H1 (cell line): ENCODE results near the gene MITF. TPM values are rescaled to one million over a fixed set of nuclear protein-coding genes. Genes with fewer than 3 reads are reported as not detected.

Source experiments
- CTCF ChIA-PET: fragments of 300-600 bp; sonication (Branson Sonifier 250); formaldehyde crosslinking; loops from one replicate; lab custom pipeline; 2021; ENCODE audit not compliant: partially characterized antibody; lab: Charles Lee
- POLR2A ChIA-PET: fragments of 300-600 bp; sonication (Branson Sonifier 250); formaldehyde crosslinking; loops from one replicate; lab custom pipeline; 2021; ENCODE audit warnings: inconsistent platforms; ENCODE audit not compliant: partially characterized antibody; lab: Charles Lee
- DNase-seq, 2 experiments: peaks; one replicate each; pipeline versions ENCODE4 v3.0.0 to v3.0.0-alpha.2; 2010 to 2022; ENCODE audit warnings: low spot score in 2 of 2, low read depth in 1 of 2, mixed read lengths in 1 of 2
- FAIRE-seq: peaks from 2 replicates; lab custom pipeline; 2011; peaks lifted over from hg19 to GRCh38; lab: Jason Lieb, UNC
- H2AFZ ChIP-seq: 2 replicates; pipeline ENCODE4 v1.8.1; 2012; ENCODE audit warnings: low read length, inconsistent platforms
- H2AK5ac ChIP-seq: 2 replicates; pipeline ENCODE4 v1.6.1; 2013; ENCODE audit warnings: low read depth, low read length
- H2BK120ac ChIP-seq: replicated peaks from 2 replicates; pipeline ENCODE3; 2013; ENCODE audit warnings: low read depth, low read length, inconsistent platforms
- H2BK12ac ChIP-seq: 2 replicates; pipeline ENCODE4 v1.6.1; 2013; ENCODE audit warnings: low read depth, low read length
- H2BK15ac ChIP-seq: 2 replicates; pipeline ENCODE4 v1.6.1; 2013; ENCODE audit warnings: low read length
- H2BK20ac ChIP-seq: 2 replicates; pipeline ENCODE4 v1.6.1; 2013; ENCODE audit warnings: low read length
- H2BK5ac ChIP-seq: 2 replicates; pipeline ENCODE4 v1.6.1; 2013; ENCODE audit warnings: low read depth, low read length
- H3K14ac ChIP-seq: 2 replicates; pipeline ENCODE4 v1.6.1; 2013; ENCODE audit warnings: inconsistent platforms; ENCODE audit not compliant: insufficient read length
- H3K18ac ChIP-seq: 2 replicates; pipeline ENCODE4 v1.6.1; 2013; ENCODE audit warnings: low read length; ENCODE audit errors: extremely low read depth
- H3K23ac ChIP-seq: 2 replicates; pipeline ENCODE4 v1.6.1; 2013; ENCODE audit warnings: inconsistent platforms; ENCODE audit not compliant: insufficient read length
- H3K23me2 ChIP-seq: 2 replicates; pipeline ENCODE4 v1.6.1; 2013; ENCODE audit warnings: low read depth, low read length
- H3K27ac ChIP-seq: 2 replicates; pipeline ENCODE4 v1.6.1; 2011; ENCODE audit warnings: low read depth, low read length, inconsistent platforms
- H3K27me3 ChIP-seq, 4 experiments: replicated peaks in 1 of 4; 1 replicate in 1 of 4; 2 replicates in 3 of 4; pipeline versions ENCODE4 v1.6.1 to v1.8.1; 2011 to 2013; ENCODE audit warnings: low read length in 3 of 4, mild to moderate bottlenecking in 3 of 4, inconsistent platforms in 2 of 4, mixed read lengths in 2 of 4, moderate library complexity in 1 of 4; ENCODE audit not compliant: control insufficient read depth in 3 of 4, insufficient read depth in 3 of 4; ENCODE audit errors: extremely low read depth in 1 of 4
- H3K36me3 ChIP-seq, 4 experiments: 2 replicates each; pipeline versions ENCODE4 v1.6.1 to v1.8.1; 2011 to 2013; ENCODE audit warnings: mild to moderate bottlenecking in 4 of 4, low read length in 3 of 4, moderate library complexity in 2 of 4, control low read depth in 1 of 4, inconsistent platforms in 1 of 4; ENCODE audit not compliant: insufficient read depth in 4 of 4, control insufficient read depth in 2 of 4
- H3K4ac ChIP-seq: replicated peaks from 2 replicates; pipeline ENCODE3; 2013; ENCODE audit warnings: low read length, low read depth, mixed read lengths, inconsistent platforms; ENCODE audit not compliant: insufficient read length
- H3K4me1 ChIP-seq, 4 experiments: replicated peaks in 1 of 4; 1 replicate in 1 of 4; 2 replicates in 3 of 4; pipeline versions ENCODE4 v1.6.1 to v1.8.1; 2011 to 2013; ENCODE audit warnings: low read length in 3 of 4, inconsistent platforms in 2 of 4, mixed read lengths in 1 of 4; ENCODE audit not compliant: insufficient read depth in 4 of 4, control insufficient read depth in 3 of 4
- H3K4me2 ChIP-seq, 2 experiments: 2 replicates each; pipeline versions ENCODE4 v1.6.1 to v1.8.1; 2011 to 2013; ENCODE audit warnings: low read depth in 2 of 2, low read length in 2 of 2, control low read depth in 1 of 2, inconsistent platforms in 1 of 2, mild to moderate bottlenecking in 1 of 2; ENCODE audit not compliant: insufficient read depth in 1 of 2
- H3K4me3 ChIP-seq, 4 experiments: fragments of 200-600, 300-600 bp in 1 of 4; sonication (generic), shearing (Covaris generic), sonication (Bioruptor Twin) in 1 of 4; 2 replicates each; pipeline versions ENCODE4 v1.5.1 to v1.8.1; 2011 to 2016; ENCODE audit warnings: low read length in 4 of 4, low read depth in 3 of 4, control low read depth in 2 of 4, inconsistent platforms in 2 of 4, mild to moderate bottlenecking in 2 of 4, mixed read lengths in 1 of 4, moderate library complexity in 1 of 4; ENCODE audit not compliant: insufficient read depth in 2 of 4; ENCODE audit errors: extremely low read depth in 1 of 4
- H3K56ac ChIP-seq: replicated peaks from 2 replicates; pipeline ENCODE3; 2013; ENCODE audit warnings: low read depth, mild to moderate bottlenecking, mixed read lengths, low read length, inconsistent platforms; ENCODE audit not compliant: insufficient read length
- H3K79me1 ChIP-seq: 2 replicates; pipeline ENCODE4 v1.6.1; 2013; ENCODE audit warnings: low read depth, low read length, control low read depth
- H3K79me2 ChIP-seq, 2 experiments: 2 replicates each; pipeline versions ENCODE4 v1.6.1 to v1.8.1; 2012 to 2013; ENCODE audit warnings: low read length in 2 of 2, mild to moderate bottlenecking in 2 of 2, inconsistent platforms in 1 of 2; ENCODE audit not compliant: insufficient read depth in 2 of 2, control insufficient read depth in 1 of 2
- H3K9ac ChIP-seq, 4 experiments: replicated peaks in 1 of 4; 1 replicate in 1 of 4; 2 replicates in 3 of 4; pipeline versions ENCODE4 v1.6.1 to v1.8.1; 2011 to 2013; ENCODE audit warnings: low read depth in 3 of 4, low read length in 3 of 4, control low read depth in 2 of 4, mild to moderate bottlenecking in 2 of 4, moderate library complexity in 2 of 4, inconsistent platforms in 1 of 4; ENCODE audit errors: extremely low read depth in 1 of 4
- H3K9me3 ChIP-seq, 2 experiments: 2 replicates each; pipeline versions ENCODE4 v1.6.1 to v1.8.1; 2012 to 2013; ENCODE audit warnings: mild to moderate bottlenecking in 2 of 2, moderate library complexity in 2 of 2, control low read depth in 1 of 2, inconsistent platforms in 1 of 2, low read depth in 1 of 2, low read length in 1 of 2, mixed read lengths in 1 of 2; ENCODE audit not compliant: insufficient read depth in 2 of 2
- H4K20me1 ChIP-seq, 2 experiments: replicated peaks in 1 of 2; 2 replicates each; pipeline versions ENCODE3 to v1.8.1; 2011 to 2013; ENCODE audit warnings: inconsistent platforms in 2 of 2, low read length in 2 of 2, mild to moderate bottlenecking in 1 of 2; ENCODE audit not compliant: insufficient read depth in 2 of 2, control insufficient read depth in 1 of 2
- H4K5ac ChIP-seq: 2 replicates; pipeline ENCODE4 v1.6.1; 2013; ENCODE audit warnings: low read length, low read depth, mixed read lengths, inconsistent platforms; ENCODE audit not compliant: insufficient read length
- H4K8ac ChIP-seq: 2 replicates; pipeline ENCODE4 v1.8.0; 2013; ENCODE audit warnings: mild to moderate bottlenecking, moderate library complexity, low read length, inconsistent platforms; ENCODE audit not compliant: insufficient read depth; ENCODE audit errors: extremely low read depth
- H4K91ac ChIP-seq: replicated peaks from 2 replicates; pipeline ENCODE3; 2013; ENCODE audit warnings: low read length, mixed read lengths, inconsistent platforms; ENCODE audit not compliant: insufficient read length
- ASH2L ChIP-seq: fragments of 200-600, 300-600 bp; sonication (generic); IDR thresholded peaks from one replicate; pipeline ENCODE4 v1.7.1; 2017; ENCODE audit warnings: low read length
- BACH1 ChIP-seq: IDR thresholded peaks from 2 replicates; pipeline ENCODE4 v1.6.1; 2012; ENCODE audit warnings: low read length, improper control_type of control experiment
- CHD1 ChIP-seq: IDR thresholded peaks from 2 replicates; pipeline ENCODE4 v1.6.1; 2012; ENCODE audit warnings: low read depth, low read length, improper control_type of control experiment
- CHD2 ChIP-seq: IDR thresholded peaks from 2 replicates; pipeline ENCODE4 v1.6.1; 2012; ENCODE audit warnings: low read length, improper control_type of control experiment
- EZH2 ChIP-seq: fragments of 200-600 bp; sonication (generic); IDR thresholded peaks from 2 replicates; pipeline ENCODE4 v1.7.1; 2012; ENCODE audit warnings: low read depth, mild to moderate bottlenecking, moderate library complexity, low read length, inconsistent platforms; ENCODE audit not compliant: severe bottlenecking
- KDM4A ChIP-seq: IDR thresholded peaks from one replicate; pipeline ENCODE4 v1.7.1; 2012; ENCODE audit warnings: low read depth, mild to moderate bottlenecking, moderate library complexity, low read length, inconsistent platforms; ENCODE audit not compliant: severe bottlenecking
- MAFK ChIP-seq: IDR thresholded peaks from 2 replicates; pipeline ENCODE4 v1.6.1; 2012; ENCODE audit warnings: low read depth, mild to moderate bottlenecking, improper control_type of control experiment, low read length
- POLR2A ChIP-seq, 2 experiments: IDR thresholded peaks; 1 replicate in 1 of 2; 2 replicates in 1 of 2; pipeline ENCODE4 v1.6.1; 2011; ENCODE audit warnings: low read depth in 2 of 2, low read length in 2 of 2, mild to moderate bottlenecking in 2 of 2; ENCODE audit errors: control extremely low read depth in 1 of 2
- RBBP5 ChIP-seq: IDR thresholded peaks from 2 replicates; pipeline ENCODE4 v1.7.1; 2012; ENCODE audit warnings: low read depth, mild to moderate bottlenecking, inconsistent platforms, low read length, moderate library complexity, borderline replicate concordance
- RFX5 ChIP-seq: IDR thresholded peaks from 2 replicates; pipeline ENCODE4 v1.6.1; 2011; ENCODE audit warnings: low read depth, low read length, improper control_type of control experiment, borderline replicate concordance
- SIX5 ChIP-seq: IDR thresholded peaks from 2 replicates; pipeline ENCODE4 v1.6.1; 2011; ENCODE audit warnings: mild to moderate bottlenecking, low read depth, low read length
- SP4 ChIP-seq: IDR thresholded peaks from 2 replicates; pipeline ENCODE4 v1.6.1; 2012; ENCODE audit warnings: low read length, inconsistent platforms
- SUZ12 ChIP-seq: fragments of 200-600 bp; sonication (generic); IDR thresholded peaks from 2 replicates; pipeline ENCODE4 v1.6.1; 2012; ENCODE audit warnings: mild to moderate bottlenecking, inconsistent platforms, low read length, moderate library complexity, mixed read lengths
- TAF7 ChIP-seq: optimal IDR thresholded peaks from 2 replicates; pipeline ENCODE3; 2011; ENCODE audit warnings: low read depth, mild to moderate bottlenecking, inconsistent platforms, low read length, moderate library complexity, borderline replicate concordance
- YY1 ChIP-seq: IDR thresholded peaks from 2 replicates; pipeline ENCODE4 v1.6.1; 2011; ENCODE audit warnings: low read depth, mild to moderate bottlenecking, low read length
- ZNF274 ChIP-seq: IDR thresholded peaks from 2 replicates; pipeline ENCODE4 v1.7.0; 2012; ENCODE audit warnings: low read length, borderline replicate concordance; ENCODE audit errors: extremely low read depth
- WGBS, 2 experiments: shearing (Covaris generic) in 1 of 2; methylation state at CpG; one replicate each; pipeline versions ENCODE4 v1.1.6 to v1.1.7; 2013 to 2015; ENCODE audit warnings: low lambda C conversion rate in 2 of 2, mixed read lengths in 2 of 2, inconsistent platforms in 1 of 2, low coverage in 1 of 2, missing lambda C conversion rate in 1 of 2; ENCODE audit not compliant: insufficient replicate concordance in 2 of 2, insufficient coverage in 1 of 2, insufficient read length in 1 of 2; ENCODE audit errors: extremely low coverage in 1 of 2, missing lambda C conversion rate in 1 of 2; 5-methylcytosine and 5-hydroxymethylcytosine counted together
- polyA plus RNA-seq, 7 experiments: library from polyadenylated mRNA; depleted of rRNA in 3 of 7; stranded (reverse) in 5 of 7; unstranded in 2 of 7; fragments of >200 nt in 5 of 7; fragments of 200-250 nt in 2 of 7; gene quantifications; 1 replicate in 5 of 7; 2 replicates in 1 of 7; 4 replicates in 1 of 7; pipeline versions ENCODE4 v1.2.1 to v1.2.3, GENCODE V29; 2011 to 2013; ENCODE audit warnings: missing spikeins in 2 of 7, mixed read lengths in 2 of 7
- total RNA-seq: library from RNA; stranded (reverse); fragmentation: NEBNext Ultra II Directional; extraction: Animal tissue kit (Norgen Biotek cat#: 25700); gene quantifications from 2 replicates; pipeline ENCODE4 v1.2.1, GENCODE V29; 2021

Gene MITF
- total and polyA plus RNA-seq, 2 of the 8 experiments (the other 6 are each of a cell fraction or from before 2014, with no cell fraction given) = 0.53 to 1.4 TPM

DNA sequence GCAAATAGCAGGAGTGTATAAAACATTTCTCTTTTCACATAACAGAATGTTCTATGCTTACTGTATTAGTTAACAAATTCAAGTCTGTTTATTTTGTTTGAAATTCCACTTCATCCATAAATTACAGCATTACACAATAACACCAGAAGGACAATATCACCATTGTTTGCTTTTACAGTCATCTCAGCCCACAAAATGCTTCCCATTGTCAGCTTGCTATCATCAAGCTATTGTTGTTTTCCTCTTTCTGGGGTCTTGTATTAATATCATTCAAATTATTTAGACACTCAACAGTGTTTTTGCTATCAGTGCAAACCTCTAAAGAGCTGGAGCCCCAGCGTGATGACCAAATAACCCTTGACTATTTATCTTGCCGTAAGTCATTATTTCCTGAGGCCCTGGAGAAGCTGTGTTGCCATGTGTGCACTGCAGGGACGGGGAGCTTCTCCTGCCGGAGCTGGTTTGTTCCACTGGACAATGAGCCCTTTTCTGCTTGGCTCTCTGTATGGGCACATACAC lies 261.4 kb downstream of the MITF start:
- Histone ChIP-seq H4K5ac (no peak overlapping the region), H2BK5ac (no peak overlapping the region), H3K79me2 (no peaks in the 10 kb centered on the region), H3K27ac (no peak overlapping the region), H3K79me1 (no peaks in the 10 kb centered on the region), H4K8ac (no peak overlapping the region), H2BK15ac (no peak overlapping the region), H2BK120ac (no peak overlapping the region), H3K9ac (no peak overlapping the region), H2AK5ac (no peak overlapping the region), H2AFZ (no peak overlapping the region), H4K91ac (no peak overlapping the region), H3K36me3 (no peaks in the 10 kb centered on the region), H4K20me1 (no peaks in the 10 kb centered on the region), H3K27me3 (no peaks in the 10 kb centered on the region), H3K56ac (no peak overlapping the region), H3K4ac (no peak overlapping the region), H3K14ac (no peak overlapping the region), H3K4me2 (no peak overlapping the region), H3K23ac (no peak overlapping the region), H3K9me3 (no peaks in the 10 kb centered on the region), H3K23me2 (no peaks in the 10 kb centered on the region), H3K4me3 (no peak overlapping the region), H2BK12ac (no peak overlapping the region), H3K18ac (no peak overlapping the region), H2BK20ac (no peak overlapping the region), H3K4me1 (peaks cover 0 to 3% (median 0%) of the 10 kb centered on the region in 4 experiments; a peak in 1 of 7 replicates)
- FAIRE-seq (no peak), DNase-seq (no peak)
- ChIA-PET POLR2A (interaction anchor here (1.6 kb wide), 1 partner anchor 13 kb away, joined by 3 read pairs; no protein-coding TSS in a partner anchor), CTCF (no interaction called here)
- 89% methylated on average over 4 of the region's 4 CpGs; no CpG with 5 or more reads in 1 of the 2 experiments for WGBS, 2 experiments
- TF ChIP-seq CHD2 (no peak), CHD1 (no peak), EZH2 (no peak), YY1 (no peak), SP4 (no peak), SUZ12 (no peak), MAFK (no peak), SIX5 (no peak), RFX5 (no peak), POLR2A (IDR thresholded peaks at IDR 0.05; ENCODE audit: control extremely low read depth in 1 of 2, low read depth in 2 of 2, low read length in 2 of 2) (no peak), BACH1 (no peak), ASH2L (no peak), TAF7 (no peak), ZNF274 (no peak), KDM4A (no peak), RBBP5 (no peak)
